Activated CD4-positive, alpha-beta T cell treated with anti-CD3 and anti-CD28 coated beads, Interleukin-2, amount 10 ng/mL, durations not matched to agents 24 days and 14 days (primary cell): ENCODE results near the gene ZNF473. TPM values are rescaled to one million over a fixed set of nuclear protein-coding genes. Genes with fewer than 3 reads are reported as not detected.

Experiments used
- DNase-seq: peaks from one replicate; pipeline ENCODE4 v3.0.0; 2022
- H3K27ac Mint-ChIP-seq: one replicate; pipeline ENCODE4 v1.8.0; 2022; ENCODE audit warnings: mild to moderate bottlenecking, mixed read lengths
- H3K27me3 Mint-ChIP-seq: one replicate; pipeline ENCODE4 v1.8.0; 2022; ENCODE audit warnings: mixed read lengths
- H3K36me3 Mint-ChIP-seq: one replicate; pipeline ENCODE4 v1.8.0; 2022; ENCODE audit warnings: low read depth, mild to moderate bottlenecking, mixed read lengths
- H3K4me1 Mint-ChIP-seq: one replicate; pipeline ENCODE4 v1.8.0; 2021; ENCODE audit warnings: mixed read lengths
- H3K4me3 Mint-ChIP-seq: one replicate; pipeline ENCODE4 v1.8.0; 2022; ENCODE audit warnings: mild to moderate bottlenecking, moderate library complexity, mixed read lengths
- H3K9me3 Mint-ChIP-seq: one replicate; pipeline ENCODE4 v1.8.0; 2021; ENCODE audit warnings: mixed read lengths
- intact Hi-C: fragments of 100-400 bp; cut with micrococcal nuclease; formaldehyde crosslinking; loops from one replicate; pipeline ENCODE4 v1.15.1; 2023
- total RNA-seq: library from RNA; stranded (reverse); gene quantifications from 2 replicates; pipeline ENCODE4 v1.2.3, GENCODE V29; 2022

ZNF473 gene
- total RNA-seq, 1 donor from 2014 or later: 14.2 TPM

DNA sequence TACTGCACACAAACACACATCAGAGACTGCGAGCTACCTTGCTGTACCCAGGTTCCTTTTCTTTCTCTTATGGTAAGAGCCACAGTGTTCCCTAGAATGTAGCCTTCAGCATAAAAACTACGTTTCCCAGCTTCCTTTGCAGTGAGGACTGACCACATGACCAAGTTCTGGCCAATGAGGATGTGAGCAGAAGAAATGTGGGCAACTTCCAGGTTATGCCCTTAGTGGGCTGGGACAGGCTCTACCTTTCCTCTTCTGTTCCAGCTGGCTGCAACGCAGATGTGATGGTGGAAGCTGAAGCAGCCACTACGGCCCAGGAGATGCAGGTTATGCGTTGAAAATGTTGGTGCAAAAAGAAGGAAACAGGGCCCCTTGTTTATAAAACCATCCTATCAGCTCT, 28.1 kb upstream of the ZNF473 start:
- Mint-ChIP-seq H3K9me3 (no peaks in the 10 kb centered on the region), H3K4me1 (peaks cover 13% of the 10 kb centered on the region), H3K36me3 (peaks cover 64% of the 10 kb centered on the region), H3K27ac (no peak overlapping the region), H3K4me3 (no peak overlapping the region), H3K27me3 (no peaks in the 10 kb centered on the region)
- peak; percentile 72 for DNase-seq
- intact Hi-C loops: no loop called here

DNA sequence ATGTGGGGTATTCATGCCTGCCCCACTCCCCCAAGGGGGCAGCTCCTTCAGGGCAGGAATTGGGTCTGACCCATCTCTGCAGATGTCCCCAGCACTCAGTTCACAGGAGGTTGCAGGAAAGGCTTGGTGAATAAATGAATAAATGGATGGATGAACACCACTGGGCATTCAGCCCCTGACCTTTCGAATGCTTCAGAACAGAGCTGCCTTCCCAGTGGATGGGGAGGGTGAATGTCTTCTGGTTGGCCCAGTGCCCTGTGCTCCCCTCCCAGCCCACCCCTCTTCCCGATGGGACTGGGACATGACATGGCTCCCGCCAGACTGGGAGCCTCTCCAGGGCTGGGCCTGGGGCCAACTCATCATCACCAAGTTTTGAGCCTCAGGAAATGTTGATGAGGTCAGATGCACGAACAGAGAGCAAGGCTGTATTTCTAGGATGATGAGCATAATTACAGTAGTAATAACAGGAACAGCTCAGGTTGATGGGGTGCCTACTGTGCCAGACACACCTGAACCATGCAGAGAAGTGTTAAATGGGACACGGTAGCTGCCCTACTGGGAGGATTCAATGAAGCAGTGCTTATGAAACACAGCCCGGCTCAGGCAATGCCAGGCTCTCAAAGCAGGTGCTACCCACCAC, 26.3 kb upstream of the ZNF473 start:
- DNase-seq: no peak
- H3K27me3 Mint-ChIP-seq: no peaks in the 10 kb centered on the region
- H3K4me3 Mint-ChIP-seq: no peak overlapping the region
- H3K27ac Mint-ChIP-seq: no peak overlapping the region
- H3K4me1 Mint-ChIP-seq: peaks cover 28% of the 10 kb centered on the region
- intact Hi-C loops: no loop called here
- peaks cover 67% of the 10 kb centered on the region for H3K36me3 Mint-ChIP-seq
- no peaks in the 10 kb centered on the region for H3K9me3 Mint-ChIP-seq

- Mint-ChIP-seq H3K4me3 (no peak overlapping the region), H3K27ac (peak overlapping the region; percentile 12), H3K4me1 (peaks cover 32% of the 10 kb centered on the region), H3K27me3 (no peaks in the 10 kb centered on the region), H3K36me3 (peaks cover 65% of the 10 kb centered on the region), H3K9me3 (no peaks in the 10 kb centered on the region)
- intact Hi-C loops: no loop called here
- no peak for DNase-seq
Measured at GRCh38 chr19:50000038-50000840, 25.6 kb upstream of the ZNF473 start.

GRCh38 chr19:50000841-50001557, 24.8 kb upstream of the ZNF473 start:
- H3K4me1 Mint-ChIP-seq: peaks cover 35% of the 10 kb centered on the region
- H3K36me3 Mint-ChIP-seq: peaks cover 66% of the 10 kb centered on the region
- no peak overlapping the region for H3K4me3 Mint-ChIP-seq
- no peaks in the 10 kb centered on the region for H3K27me3 Mint-ChIP-seq
- no peak for DNase-seq
- no peaks in the 10 kb centered on the region for H3K9me3 Mint-ChIP-seq
- intact Hi-C loops: no loop called here
- H3K27ac Mint-ChIP-seq: no peak overlapping the region

- Mint-ChIP-seq H3K4me1 (peaks cover 35% of the 10 kb centered on the region), H3K4me3 (no peak overlapping the region), H3K9me3 (no peaks in the 10 kb centered on the region), H3K27me3 (no peaks in the 10 kb centered on the region), H3K36me3 (peaks cover 65% of the 10 kb centered on the region), H3K27ac (no peak overlapping the region)
- no peak for DNase-seq
- intact Hi-C loops: no loop called here
Measured at GRCh38 chr19:50001775-50002174, 24.0 kb upstream of the ZNF473 start.

- Mint-ChIP-seq H3K4me1 (peaks cover 35% of the 10 kb centered on the region), H3K27me3 (no peaks in the 10 kb centered on the region), H3K9me3 (no peaks in the 10 kb centered on the region), H3K36me3 (peaks cover 70% of the 10 kb centered on the region), H3K4me3 (no peak overlapping the region), H3K27ac (no peak overlapping the region)
- no peak for DNase-seq
- intact Hi-C loops: no loop called here
Measured at GRCh38 chr19:50002386-50002960, 23.3 kb upstream of the ZNF473 start.

DNA sequence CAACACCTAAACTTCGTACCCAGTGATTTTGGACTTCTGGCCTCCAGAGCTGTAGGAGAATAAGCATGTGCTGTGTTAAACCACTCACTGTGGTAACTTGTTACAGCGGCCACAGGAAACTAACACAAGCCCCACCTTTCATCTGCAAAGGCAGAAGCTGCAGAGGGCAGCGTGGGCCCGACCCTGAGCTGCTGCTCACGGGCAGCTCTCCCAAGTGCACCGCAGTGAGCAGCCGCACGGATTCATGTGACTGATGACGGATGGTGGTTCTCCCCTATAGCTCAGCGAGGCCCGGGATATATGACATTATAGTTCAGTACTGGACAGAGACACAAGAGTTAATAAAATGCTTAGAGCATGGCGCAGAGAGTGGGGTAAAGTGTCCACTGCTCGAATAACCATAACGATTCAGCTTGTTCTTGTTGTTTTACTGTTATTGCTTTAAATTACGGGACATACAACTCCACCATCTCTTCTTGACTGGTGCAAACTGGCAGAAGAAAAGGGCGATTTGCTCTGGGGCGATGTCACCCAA, 22.5 kb upstream of the ZNF473 start:
- Mint-ChIP-seq H3K4me3 (peak overlapping the region; percentile 12), H3K36me3 (peaks cover 71% of the 10 kb centered on the region), H3K4me1 (peaks cover 33% of the 10 kb centered on the region), H3K27ac (no peak overlapping the region), H3K27me3 (no peaks in the 10 kb centered on the region), H3K9me3 (no peaks in the 10 kb centered on the region)
- intact Hi-C loops: no loop called here
- DNase-seq: no peak

DNA sequence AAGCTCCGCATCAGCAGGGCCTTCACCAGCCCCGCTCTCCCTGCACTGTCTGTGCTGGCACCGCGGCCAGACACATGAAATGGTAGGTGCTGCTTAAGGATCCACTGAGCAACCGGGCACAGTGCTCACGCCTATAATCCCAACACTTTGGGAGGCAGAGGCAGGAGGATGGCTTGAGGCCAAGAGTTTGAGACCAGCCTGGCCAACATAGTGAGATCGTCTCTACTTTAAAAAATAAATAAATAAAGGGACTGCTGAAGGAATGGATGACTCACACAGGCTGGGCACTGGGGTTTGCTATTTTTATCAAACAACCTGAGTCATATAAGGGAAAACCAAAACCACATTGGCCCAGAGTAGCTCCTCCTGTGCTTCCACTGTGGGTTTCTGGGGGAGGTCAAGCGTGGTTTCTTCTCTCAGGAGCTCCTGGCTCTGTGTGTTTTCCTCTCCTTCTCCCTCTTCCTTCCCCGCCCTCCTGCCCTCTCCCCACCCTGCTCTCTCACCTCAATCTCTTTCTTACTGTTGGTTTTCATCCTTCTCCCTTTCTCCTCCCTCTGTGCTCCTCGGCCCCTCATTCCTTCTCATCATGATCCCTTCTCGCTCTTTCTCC, 21.9 kb upstream of the ZNF473 start:
- peaks cover 74% of the 10 kb centered on the region for H3K36me3 Mint-ChIP-seq
- no peaks in the 10 kb centered on the region for H3K27me3 Mint-ChIP-seq
- peak; percentile 72 for DNase-seq
- intact Hi-C loops: loop anchor here (1.0 to 2.0 kb wide), 2 partner anchors 15 to 21 kb away; partner anchors contain the start of gene VRK3
- H3K4me1 Mint-ChIP-seq: peaks cover 33% of the 10 kb centered on the region
- peak overlapping the region; percentile 48 for H3K27ac Mint-ChIP-seq
- no peaks in the 10 kb centered on the region for H3K9me3 Mint-ChIP-seq
- H3K4me3 Mint-ChIP-seq: peak overlapping the region; percentile 68

GRCh38 chr19:50005428-50005827, 20.4 kb upstream of the ZNF473 start:
- Mint-ChIP-seq H3K27ac (no peak overlapping the region), H3K9me3 (no peaks in the 10 kb centered on the region), H3K36me3 (peaks cover 67% of the 10 kb centered on the region), H3K4me3 (no peak overlapping the region), H3K27me3 (no peaks in the 10 kb centered on the region), H3K4me1 (peaks cover 30% of the 10 kb centered on the region)
- intact Hi-C loops: loop anchor here (2.0 kb wide), 1 partner anchor 17 kb away; no protein-coding TSS in a partner anchor
- no peak for DNase-seq

DNA sequence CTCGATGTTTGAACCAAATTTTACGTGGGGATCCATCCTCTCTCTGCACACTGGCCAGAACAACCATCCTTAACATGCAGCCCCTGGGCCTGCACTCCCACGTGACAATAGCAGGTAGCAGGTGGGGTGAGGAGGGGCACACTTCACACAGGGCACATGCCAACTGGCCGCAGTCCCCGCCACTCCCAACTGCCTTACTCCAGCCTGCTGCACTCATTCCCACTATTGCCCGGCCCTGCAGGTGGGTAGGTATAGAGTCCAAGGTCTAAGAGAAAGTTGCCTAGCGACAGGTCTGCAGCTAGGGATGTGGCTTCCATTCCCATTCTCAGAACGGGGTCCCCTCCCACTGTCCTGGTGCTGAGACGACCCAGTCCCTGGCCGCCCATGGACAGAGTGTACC, 18.6 kb upstream of the ZNF473 start:
- peaks cover 57% of the 10 kb centered on the region for H3K36me3 Mint-ChIP-seq
- intact Hi-C loops: no loop called here

GRCh38 chr19:50007947-50008346, 17.9 kb upstream of the ZNF473 start:
- Mint-ChIP-seq H3K4me1 (peaks cover 21% of the 10 kb centered on the region), H3K9me3 (no peaks in the 10 kb centered on the region), H3K36me3 (peaks cover 52% of the 10 kb centered on the region), H3K27ac (no peak overlapping the region), H3K27me3 (no peaks in the 10 kb centered on the region), H3K4me3 (no peak overlapping the region)
- intact Hi-C loops: no loop called here
- DNase-seq: no peak

More for the DNA sequence above, 18.6 kb upstream of the ZNF473 start:
- H3K27me3 Mint-ChIP-seq: no peaks in the 10 kb centered on the region
- DNase-seq: no peak
- H3K4me1 Mint-ChIP-seq: peaks cover 26% of the 10 kb centered on the region
- no peak overlapping the region for H3K27ac Mint-ChIP-seq
- no peak overlapping the region for H3K4me3 Mint-ChIP-seq
- no peaks in the 10 kb centered on the region for H3K9me3 Mint-ChIP-seq

GRCh38 chr19:50008532-50008931, 17.3 kb upstream of the ZNF473 start:
- no peaks in the 10 kb centered on the region for H3K27me3 Mint-ChIP-seq
- intact Hi-C loops: no loop called here
- no peak overlapping the region for H3K27ac Mint-ChIP-seq
- H3K4me3 Mint-ChIP-seq: no peak overlapping the region
- no peak for DNase-seq
- H3K36me3 Mint-ChIP-seq: peaks cover 52% of the 10 kb centered on the region
- peaks cover 15% of the 10 kb centered on the region for H3K4me1 Mint-ChIP-seq
- H3K9me3 Mint-ChIP-seq: no peaks in the 10 kb centered on the region

DNA sequence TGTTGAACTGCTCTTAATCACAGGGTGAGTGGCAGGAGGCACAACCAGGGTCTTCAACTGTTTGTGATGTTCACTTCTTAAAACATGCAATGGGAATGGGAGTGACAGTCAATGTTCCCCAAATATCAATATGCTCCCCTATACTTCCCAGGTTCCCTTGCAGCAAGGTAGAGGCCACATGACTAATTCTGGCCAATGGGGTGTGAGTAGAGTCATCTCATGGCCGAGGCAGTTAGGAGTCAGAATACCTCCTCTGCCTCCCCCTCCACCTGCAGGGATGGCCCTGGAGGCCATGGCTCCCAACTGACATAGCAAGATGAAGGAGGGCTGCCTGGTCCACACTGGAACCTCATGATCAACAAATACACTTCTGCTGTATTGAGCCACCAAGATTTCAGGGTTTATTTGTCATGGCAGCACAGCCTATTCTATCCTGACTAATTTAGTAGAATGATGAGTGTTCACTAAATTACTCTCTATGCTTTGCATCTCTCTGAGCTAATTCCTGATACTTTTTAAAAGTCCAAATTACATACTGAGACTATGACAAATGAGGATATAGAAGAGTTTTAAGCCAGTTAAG, 9.5 kb upstream of the ZNF473 start:
- intact Hi-C loops: no loop called here
- peaks cover 67% of the 10 kb centered on the region for H3K36me3 Mint-ChIP-seq
- peaks cover 5% of the 10 kb centered on the region for H3K9me3 Mint-ChIP-seq
- H3K4me1 Mint-ChIP-seq: peaks cover 3% of the 10 kb centered on the region
- H3K4me3 Mint-ChIP-seq: no peak overlapping the region
- no peak overlapping the region for H3K27ac Mint-ChIP-seq
- H3K27me3 Mint-ChIP-seq: no peaks in the 10 kb centered on the region
- no peak for DNase-seq
